Smooth muscle cell (in vitro differentiated cells): ENCODE data around the gene ARID4B. TPM values are rescaled to one million over a fixed set of nuclear protein-coding genes. Genes with fewer than 3 reads are reported as not detected.

Source experiments
- DNase-seq: peaks from one replicate; lab custom pipeline; 2025; ENCODE audit not compliant: unreplicated experiment; lab: John Stamatoyannopoulos, UW
- H2AFZ ChIP-seq: fragments of 200-600 bp; sonication (generic); 2 replicates; pipeline ENCODE4 v1.6.0; 2016; ENCODE audit warnings: antibody characterized with exemption, low read depth, mild to moderate bottlenecking
- H3F3A ChIP-seq: fragments of 200-600 bp; sonication (generic); 2 replicates; pipeline ENCODE4 v1.6.0; 2017; ENCODE audit warnings: antibody characterized with exemption, low read depth
- H3K27ac ChIP-seq: fragments of 200-600 bp; sonication (generic); 2 replicates; pipeline ENCODE4 v1.5.1; 2016; ENCODE audit warnings: low read depth, mild to moderate bottlenecking
- H3K27me3 ChIP-seq: fragments of 200-600 bp; sonication (generic); 2 replicates; pipeline ENCODE4 v1.6.1; 2016; ENCODE audit warnings: low read depth, mild to moderate bottlenecking
- H3K36me3 ChIP-seq: fragments of 200-600 bp; sonication (generic); 2 replicates; pipeline ENCODE4 v1.5.1; 2016; ENCODE audit warnings: low read depth
- H3K4me1 ChIP-seq: fragments of 200-600 bp; sonication (generic); 2 replicates; pipeline ENCODE4 v1.5.1; 2016; ENCODE audit warnings: low read depth
- H3K4me2 ChIP-seq: fragments of 200-600 bp; sonication (generic); 2 replicates; pipeline ENCODE4 v1.6.0; 2016; ENCODE audit warnings: mild to moderate bottlenecking
- H3K4me3 ChIP-seq: fragments of 200-600 bp; sonication (generic); 2 replicates; pipeline ENCODE4 v1.5.1; 2016; ENCODE audit warnings: mild to moderate bottlenecking
- H3K79me2 ChIP-seq: fragments of 200-600 bp; sonication (generic); 2 replicates; pipeline ENCODE4 v1.6.0; 2016; ENCODE audit warnings: low read depth, mild to moderate bottlenecking
- H3K9ac ChIP-seq: fragments of 200-600 bp; sonication (generic); 2 replicates; pipeline ENCODE4 v1.6.0; 2016; ENCODE audit warnings: low read depth
- H3K9me3 ChIP-seq: fragments of 200-600 bp; sonication (generic); replicated peaks from 2 replicates; pipeline ENCODE4 v1.5.1; 2016; ENCODE audit warnings: low read depth
- H4K20me1 ChIP-seq: fragments of 200-600 bp; sonication (generic); 2 replicates; pipeline ENCODE4 v1.6.0; 2016; ENCODE audit warnings: low read depth
- CTCF ChIP-seq: fragments of 200-600 bp; sonication (generic); IDR thresholded peaks from 2 replicates; pipeline ENCODE4 v1.5.1; 2017; ENCODE audit warnings: borderline replicate concordance, mild to moderate bottlenecking, antibody characterized with exemption; ENCODE audit not compliant: insufficient read depth, poor library complexity, severe bottlenecking
- WGBS: methylation state at CpG from one replicate; pipeline ENCODE4 v1.1.7; 2016; ENCODE audit warnings: low lambda C conversion rate; 5-methylcytosine and 5-hydroxymethylcytosine counted together
- polyA plus RNA-seq: library from polyadenylated mRNA; unstranded; fragments of >200 nt; fragmentation: Nextera tagmentation; extraction: Ambion mirVana; gene quantifications from 2 replicates; pipeline ENCODE4 v1.2.1, GENCODE V29; 2016
- total RNA-seq: library from RNA; depleted of rRNA; stranded (reverse); fragments of >200 nt; gene quantifications from 2 replicates; pipeline ENCODE4 v1.2.3, GENCODE V29; 2014

Gene ARID4B
- total and polyA plus RNA-seq, 2 experiments from 2014 or later = 29.0 to 33.2 TPM

GRCh38 chr1:235254721-235255120, 73.3 kb downstream of the ARID4B start:
- no peak overlapping the region for H2AFZ ChIP-seq
- H3K9me3 ChIP-seq = no peaks in the 10 kb centered on the region
- no peak overlapping the region for H3K4me3 ChIP-seq
- 71% methylated on average over 1 of the region's 1 CpG for WGBS
- DNase-seq = no peak
- no peaks in the 10 kb centered on the region for H3F3A ChIP-seq
- no peak for TF ChIP-seq CTCF
- H3K4me2 ChIP-seq = no peak overlapping the region
- no peak overlapping the region for H3K27ac ChIP-seq
- H3K27me3 ChIP-seq = no peaks in the 10 kb centered on the region
- H3K36me3 ChIP-seq = peaks cover 9% of the 10 kb centered on the region
- peaks cover 83% of the 10 kb centered on the region for H4K20me1 ChIP-seq
- H3K4me1 ChIP-seq = no peaks in the 10 kb centered on the region
- H3K79me2 ChIP-seq = peaks cover 44% of the 10 kb centered on the region
- H3K9ac ChIP-seq = no peak overlapping the region

- Histone ChIP-seq H2AFZ (no peak overlapping the region), H3K4me1 (no peaks in the 10 kb centered on the region), H3K9me3 (no peaks in the 10 kb centered on the region), H3K9ac (no peak overlapping the region), H3K4me3 (no peak overlapping the region), H3F3A (no peaks in the 10 kb centered on the region), H3K79me2 (peaks cover 39% of the 10 kb centered on the region), H3K36me3 (peaks cover 9% of the 10 kb centered on the region), H3K27me3 (no peaks in the 10 kb centered on the region), H4K20me1 (peaks cover 75% of the 10 kb centered on the region), H3K4me2 (no peak overlapping the region), H3K27ac (peak overlapping the region; percentile 2)
- peak; percentile 73 for TF ChIP-seq CTCF
- no peak for DNase-seq
- 40% methylated on average over 2 of the region's 2 CpGs for WGBS
Observed at GRCh38 chr1:235253219-235253962, 74.6 kb downstream of the ARID4B start.

GRCh38 chr1:235250430-235250829, 77.5 kb downstream of the ARID4B start:
- no peak overlapping the region for H3K4me2 ChIP-seq
- H3K9me3 ChIP-seq = no peaks in the 10 kb centered on the region
- WGBS = 99% methylated on average over 3 of the region's 3 CpGs

More at GRCh38 chr1:235250430-235250829, 77.5 kb downstream of the ARID4B start:
- no peak for DNase-seq
- H2AFZ ChIP-seq = no peak overlapping the region
- H3K27ac ChIP-seq = no peak overlapping the region
- peaks cover 9% of the 10 kb centered on the region for H3K36me3 ChIP-seq
- H3F3A ChIP-seq = no peaks in the 10 kb centered on the region
- TF ChIP-seq CTCF = no peak
- no peak overlapping the region for H3K9ac ChIP-seq
- H3K27me3 ChIP-seq = no peaks in the 10 kb centered on the region
- peaks cover 19% of the 10 kb centered on the region for H3K79me2 ChIP-seq
- H3K4me3 ChIP-seq = no peak overlapping the region
- no peaks in the 10 kb centered on the region for H3K4me1 ChIP-seq
- H4K20me1 ChIP-seq = peaks cover 77% of the 10 kb centered on the region
